ENCODE data around the gene SOX10. TPM values are rescaled to one million over a fixed set of nuclear protein-coding genes. Genes with fewer than 3 reads are reported as not detected.

SOX10 gene
- total RNA-seq, 1 donor from 2014 or later, result 0.08 TPM

DNA sequence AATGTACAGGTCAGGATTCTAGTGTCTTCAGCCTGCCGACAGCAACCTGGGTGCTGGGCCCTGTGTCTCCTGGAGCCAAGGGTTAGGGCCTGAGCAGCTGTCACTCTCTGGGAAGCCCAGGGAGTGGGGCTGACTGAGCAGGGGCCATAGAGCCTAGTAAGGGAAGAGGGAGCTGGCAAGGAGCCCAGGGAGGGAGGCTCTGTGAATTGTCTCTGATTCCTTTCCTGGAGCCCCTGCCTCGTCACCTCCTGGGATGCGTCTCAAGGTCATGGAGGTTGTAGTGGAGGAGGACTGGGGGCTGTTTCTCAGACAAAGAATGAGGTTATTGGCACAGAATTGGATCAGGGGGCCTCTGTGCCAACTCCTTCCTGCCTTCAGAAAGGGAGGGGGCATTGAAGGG is 11.8 kb downstream of the SOX10 start:
- Mint-ChIP-seq H3K4me1 (ENCODE audit: unreplicated experiment) (peaks cover 10% of the 10 kb centered on the region), H3K27me3 (ENCODE audit: unreplicated experiment) (peaks cover 9% of the 10 kb centered on the region), H3K4me3 (ENCODE audit: unreplicated experiment) (no peak overlapping the region), H3K36me3 (ENCODE audit: low read depth, unreplicated experiment) (peaks cover 21% of the 10 kb centered on the region), H3K9me3 (ENCODE audit: unreplicated experiment) (no peaks in the 10 kb centered on the region), H3K27ac (ENCODE audit: unreplicated experiment) (no peak overlapping the region)
- TF ChIP-seq CTCF (IDR thresholded peaks at IDR 0.05; ENCODE audit: unreplicated experiment), result no peak
- no peak for DNase-seq (ENCODE audit: low spot score)

DNA sequence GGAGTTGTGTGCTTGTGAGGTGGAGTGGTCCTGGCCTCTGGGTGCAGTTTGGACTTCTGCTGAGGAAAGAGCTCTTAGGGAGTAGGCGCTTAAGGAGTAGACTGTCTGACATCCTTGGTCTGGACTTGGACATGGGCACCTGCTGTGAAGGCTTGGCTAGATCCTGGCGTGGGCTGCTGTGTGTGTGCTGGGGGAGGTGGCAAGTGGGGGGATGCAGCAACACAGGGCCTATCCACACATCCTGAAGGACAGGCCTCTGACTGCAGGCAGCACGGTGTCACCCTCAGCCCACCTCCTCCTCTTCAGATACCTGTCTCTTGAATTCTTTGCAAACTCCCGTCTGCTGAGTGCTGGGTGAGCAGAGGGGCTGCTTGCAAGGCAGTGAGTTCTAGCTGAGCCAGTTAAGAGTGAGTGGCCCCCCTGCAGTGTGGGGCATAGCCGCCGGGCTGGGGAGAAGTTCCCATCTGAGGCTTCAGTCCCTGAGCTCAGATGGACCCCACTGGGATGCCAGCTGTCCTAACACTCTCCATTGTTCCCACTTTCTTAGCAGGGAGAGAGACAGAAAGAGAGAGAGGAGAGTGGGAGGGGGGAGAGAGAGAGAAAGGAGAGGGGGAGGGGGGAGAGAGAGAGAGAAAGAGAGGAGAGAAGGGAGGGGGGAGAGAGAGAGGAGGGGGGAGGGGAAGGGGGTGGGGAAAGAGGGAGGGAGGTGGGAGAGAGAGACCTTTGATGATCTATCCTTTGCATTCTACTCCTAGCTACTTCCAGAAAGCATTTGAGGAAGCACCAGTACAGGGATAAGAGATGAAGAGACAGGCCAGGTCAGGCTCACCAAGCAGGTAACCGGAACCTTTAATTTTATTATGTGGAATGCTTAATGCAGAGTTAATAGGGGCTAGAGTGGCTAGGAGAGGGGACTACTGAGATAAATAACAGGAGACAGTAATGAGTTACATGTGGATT is 12.6 kb downstream of the SOX10 start:
- no peak overlapping the region for H3K27ac Mint-ChIP-seq (ENCODE audit: unreplicated experiment)
- no peak for DNase-seq (ENCODE audit: low spot score)
- peaks cover 17% of the 10 kb centered on the region for H3K4me1 Mint-ChIP-seq (ENCODE audit: unreplicated experiment)
- peaks cover 11% of the 10 kb centered on the region for H3K27me3 Mint-ChIP-seq (ENCODE audit: unreplicated experiment)
- no peak for TF ChIP-seq CTCF (IDR thresholded peaks at IDR 0.05; ENCODE audit: unreplicated experiment)
- H3K4me3 Mint-ChIP-seq (ENCODE audit: unreplicated experiment), result no peak overlapping the region
- no peaks in the 10 kb centered on the region for H3K9me3 Mint-ChIP-seq (ENCODE audit: unreplicated experiment)
- peaks cover 28% of the 10 kb centered on the region for H3K36me3 Mint-ChIP-seq (ENCODE audit: low read depth, unreplicated experiment)

- DNase-seq (ENCODE audit: low spot score), result no peak
- peaks cover 11% of the 10 kb centered on the region for H3K27me3 Mint-ChIP-seq (ENCODE audit: unreplicated experiment)
- H3K36me3 Mint-ChIP-seq (ENCODE audit: low read depth, unreplicated experiment), result peaks cover 31% of the 10 kb centered on the region
- no peak overlapping the region for H3K27ac Mint-ChIP-seq (ENCODE audit: unreplicated experiment)
- peaks cover 20% of the 10 kb centered on the region for H3K4me1 Mint-ChIP-seq (ENCODE audit: unreplicated experiment)
- TF ChIP-seq CTCF (IDR thresholded peaks at IDR 0.05; ENCODE audit: unreplicated experiment), result no peak
- no peak overlapping the region for H3K4me3 Mint-ChIP-seq (ENCODE audit: unreplicated experiment)
- H3K9me3 Mint-ChIP-seq (ENCODE audit: unreplicated experiment), result no peaks in the 10 kb centered on the region
Measured at GRCh38 chr22:37970864-37971263, 13.5 kb downstream of the SOX10 start.

GRCh38 chr22:37968452-37969251 is 15.7 kb downstream of the SOX10 start:
- H3K36me3 Mint-ChIP-seq (ENCODE audit: low read depth, unreplicated experiment), result peaks cover 25% of the 10 kb centered on the region
- H3K27ac Mint-ChIP-seq (ENCODE audit: unreplicated experiment), result no peak overlapping the region
- no peaks in the 10 kb centered on the region for H3K9me3 Mint-ChIP-seq (ENCODE audit: unreplicated experiment)
- H3K4me1 Mint-ChIP-seq (ENCODE audit: unreplicated experiment), result peaks cover 22% of the 10 kb centered on the region
- TF ChIP-seq CTCF (IDR thresholded peaks at IDR 0.05; ENCODE audit: unreplicated experiment), result no peak
- no peak for DNase-seq (ENCODE audit: low spot score)
- H3K4me3 Mint-ChIP-seq (ENCODE audit: unreplicated experiment), result no peak overlapping the region
- H3K27me3 Mint-ChIP-seq (ENCODE audit: unreplicated experiment), result peaks cover 7% of the 10 kb centered on the region
